OCI-LY3 (cell line): ENCODE results near the gene KCNK18.

Source experiments
- EZH2phosphoT487 ChIP-seq: fragments of 200-600 bp; shearing (Covaris generic); IDR thresholded peaks from 2 replicates; pipeline ENCODE4 v1.6.1; 2018; ENCODE audit warnings: antibody characterized with exemption, mixed run types, low read depth
- TF ChIP-seq, protein P1 (sequence below): fragments of 200-600, 300-600 bp; sonication (generic); IDR thresholded peaks from 2 replicates; pipeline ENCODE4 v1.5.1; 2014; ENCODE audit warnings: antibody characterized with exemption, low read length, low read depth

DNA sequence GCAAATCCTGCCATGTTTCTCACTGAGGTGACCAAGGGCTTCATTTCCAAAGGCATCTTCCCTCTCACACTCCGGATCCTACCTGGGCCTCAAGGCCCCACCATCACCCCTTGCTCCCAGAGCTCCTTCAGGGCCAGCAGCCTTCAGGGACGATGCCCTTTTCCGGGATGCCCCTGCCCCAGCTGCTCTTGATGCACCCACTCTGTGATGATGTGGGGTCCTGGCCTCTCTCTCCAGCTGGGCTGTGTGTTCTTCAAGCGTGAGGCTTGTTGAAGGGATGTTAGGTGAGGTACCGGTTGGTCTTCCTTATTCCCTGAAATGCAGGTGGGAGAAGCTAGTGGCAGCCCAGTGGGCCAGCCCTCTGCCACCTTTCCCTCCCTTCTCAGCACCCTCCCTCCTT, 25.3 kb downstream of the KCNK18 start:
- TF ChIP-seq, protein P1, sequence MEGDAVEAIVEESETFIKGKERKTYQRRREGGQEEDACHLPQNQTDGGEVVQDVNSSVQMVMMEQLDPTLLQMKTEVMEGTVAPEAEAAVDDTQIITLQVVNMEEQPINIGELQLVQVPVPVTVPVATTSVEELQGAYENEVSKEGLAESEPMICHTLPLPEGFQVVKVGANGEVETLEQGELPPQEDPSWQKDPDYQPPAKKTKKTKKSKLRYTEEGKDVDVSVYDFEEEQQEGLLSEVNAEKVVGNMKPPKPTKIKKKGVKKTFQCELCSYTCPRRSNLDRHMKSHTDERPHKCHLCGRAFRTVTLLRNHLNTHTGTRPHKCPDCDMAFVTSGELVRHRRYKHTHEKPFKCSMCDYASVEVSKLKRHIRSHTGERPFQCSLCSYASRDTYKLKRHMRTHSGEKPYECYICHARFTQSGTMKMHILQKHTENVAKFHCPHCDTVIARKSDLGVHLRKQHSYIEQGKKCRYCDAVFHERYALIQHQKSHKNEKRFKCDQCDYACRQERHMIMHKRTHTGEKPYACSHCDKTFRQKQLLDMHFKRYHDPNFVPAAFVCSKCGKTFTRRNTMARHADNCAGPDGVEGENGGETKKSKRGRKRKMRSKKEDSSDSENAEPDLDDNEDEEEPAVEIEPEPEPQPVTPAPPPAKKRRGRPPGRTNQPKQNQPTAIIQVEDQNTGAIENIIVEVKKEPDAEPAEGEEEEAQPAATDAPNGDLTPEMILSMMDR = no peak
- TF ChIP-seq EZH2phosphoT487 = no peak
